DMS153 treated with DMSO at 0.1 percent for 48 hours (cell line): ENCODE results near the gene DLG2.

ENCODE experiments used
- DNase-seq: peaks from one replicate; lab custom pipeline; 2025; ENCODE audit not compliant: unreplicated experiment; lab: John Stamatoyannopoulos, UW

DLG2 gene

DNA sequence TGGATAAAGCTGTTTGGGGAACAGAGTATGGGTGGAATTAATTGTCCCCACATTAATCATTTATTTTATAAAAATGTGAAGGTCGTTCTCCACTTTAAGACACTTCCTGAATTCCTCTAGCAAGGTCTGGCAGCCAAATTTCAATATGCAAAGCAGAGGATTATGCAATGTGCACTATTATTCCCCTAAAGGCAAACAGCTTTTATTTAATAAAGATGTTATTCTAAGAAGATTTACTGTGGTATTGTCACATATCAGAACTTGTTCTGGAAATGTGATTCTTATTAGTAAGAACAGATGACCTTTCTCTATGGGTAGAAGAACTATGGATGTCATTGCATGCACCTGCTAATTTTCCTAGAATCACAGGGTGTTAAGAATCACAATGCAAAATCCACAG is 1212.2 kb downstream of the DLG2 start:
- no peak for DNase-seq

DNA sequence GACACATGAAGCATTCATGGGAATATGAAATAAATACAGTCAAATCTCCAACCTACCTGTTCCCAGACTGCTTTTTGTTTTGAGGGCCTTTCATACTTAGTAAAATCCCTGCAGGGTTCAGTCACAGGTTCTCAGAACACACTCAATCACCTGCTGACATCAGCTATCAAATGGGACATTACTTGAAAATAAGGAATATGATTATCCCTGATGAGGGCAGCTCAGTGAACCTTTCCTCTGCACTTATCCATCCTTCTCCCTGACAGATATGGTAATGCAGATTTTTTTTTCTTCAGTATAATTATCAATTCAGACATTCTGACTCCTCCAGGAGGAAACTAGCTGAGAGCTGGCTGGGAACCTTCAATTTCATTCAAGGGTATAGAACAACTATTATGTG is 1213.6 kb downstream of the DLG2 start:
- DNase-seq = no peak

GRCh38 chr11:84412862-84413261 is 1214.3 kb downstream of the DLG2 start:
- DNase-seq = no peak

- DNase-seq = no peak
Observed at GRCh38 chr11:84408946-84409411, 1218.2 kb downstream of the DLG2 start.

GRCh38 chr11:84407091-84407490 is 1220.1 kb downstream of the DLG2 start:
- no peak for DNase-seq

DNA sequence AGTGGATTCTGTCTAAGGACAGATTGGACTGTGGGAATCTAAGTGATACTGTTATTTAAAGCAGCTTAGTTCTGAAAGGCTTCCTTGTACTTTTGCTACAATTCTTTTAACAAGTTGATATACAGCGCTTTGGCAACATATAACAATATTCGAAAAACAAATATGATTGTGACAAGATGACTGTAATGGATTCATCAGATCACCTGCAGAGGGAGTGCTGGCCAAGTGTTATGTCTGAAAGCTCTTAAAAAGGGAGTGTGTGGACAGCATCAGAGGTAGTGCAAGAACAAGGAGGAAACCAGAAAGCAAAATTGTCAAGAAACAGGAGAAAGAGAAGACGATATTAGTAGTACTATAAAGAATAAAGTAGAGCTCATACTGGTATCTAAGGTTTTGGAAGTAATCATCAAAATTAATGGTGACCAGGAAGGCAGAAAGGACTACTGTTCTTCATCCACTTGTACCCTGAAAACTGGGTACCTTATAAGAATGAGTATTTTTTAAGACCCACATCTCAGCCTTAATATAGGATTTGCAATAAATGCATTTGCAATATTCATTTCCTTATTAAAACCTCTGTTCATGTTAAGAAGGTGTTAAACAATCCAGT is 1229.0 kb downstream of the DLG2 start:
- peak; percentile 20 for DNase-seq

- no peak for DNase-seq
Observed at GRCh38 chr11:84396521-84396920, 1230.6 kb downstream of the DLG2 start.

DNA sequence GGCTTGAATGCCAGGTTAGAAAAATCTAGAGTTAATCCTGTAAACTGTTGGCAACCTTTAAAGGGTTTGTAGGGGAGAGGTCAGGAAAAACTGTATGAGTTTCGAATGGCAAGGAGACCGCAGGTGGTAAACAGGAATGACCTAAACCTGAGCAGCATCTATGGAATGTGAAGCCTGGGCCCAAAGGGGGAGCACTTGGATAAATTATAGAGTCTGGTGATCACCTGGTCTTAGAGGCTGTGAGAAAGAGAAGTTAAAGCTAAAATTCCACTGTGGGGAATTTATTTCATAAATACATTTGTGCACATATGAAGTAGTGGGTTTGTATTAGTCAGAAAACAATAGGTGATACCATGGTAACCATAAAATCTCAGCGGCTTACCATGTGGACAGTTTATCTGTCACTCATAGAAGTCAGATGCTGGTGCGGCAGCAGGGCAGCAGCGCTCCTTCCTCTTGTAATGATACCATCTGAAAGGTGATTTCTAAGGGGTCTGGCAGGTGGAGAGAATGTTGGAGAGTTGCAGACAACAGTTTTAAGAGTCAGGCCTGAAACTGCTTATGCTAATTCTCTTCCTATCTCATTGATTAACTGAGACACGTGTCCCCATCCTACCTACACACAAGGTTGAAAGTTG is 1236.6 kb downstream of the DLG2 start:
- no peak for DNase-seq

DNA sequence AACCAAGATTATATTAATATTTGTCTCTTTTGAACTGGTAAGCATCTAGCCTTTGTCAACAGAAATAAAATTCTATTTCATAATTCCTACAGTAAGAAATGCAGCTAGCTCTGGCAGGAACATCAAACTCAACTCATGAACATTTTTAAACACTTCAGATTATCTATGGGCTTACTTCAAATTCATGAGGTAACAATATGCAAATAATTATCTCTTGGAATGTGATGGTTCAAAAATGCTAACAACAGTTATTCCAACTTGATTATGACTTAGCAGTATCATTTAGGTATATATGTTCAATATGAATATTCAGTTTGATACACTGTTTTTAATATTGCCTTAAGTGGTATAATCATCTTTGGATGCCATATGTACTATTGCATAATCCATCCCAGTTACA is 1237.4 kb downstream of the DLG2 start:
- DNase-seq = no peak

- DNase-seq = peak; percentile 36
Observed at GRCh38 chr11:84384731-84385130, 1242.4 kb downstream of the DLG2 start.

DNA sequence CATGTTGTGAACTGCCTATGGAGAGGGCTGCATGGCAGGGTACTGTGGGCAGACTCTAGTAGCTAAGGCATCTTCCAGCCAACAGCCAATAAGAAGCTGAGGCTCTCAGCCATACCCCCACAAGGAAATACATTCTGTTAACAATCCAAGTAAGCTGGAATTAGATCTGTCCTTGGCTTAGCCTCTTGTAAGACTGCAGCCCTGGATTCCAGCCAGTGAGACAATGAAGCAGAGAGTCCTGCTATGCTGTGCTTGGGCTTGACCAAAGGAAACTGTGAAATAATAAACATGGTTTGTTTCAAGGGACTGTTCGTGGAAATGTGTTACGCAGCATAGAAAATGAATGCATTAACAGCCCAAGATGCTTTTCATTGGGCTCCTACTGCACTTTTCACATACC is 1243.6 kb downstream of the DLG2 start:
- no peak for DNase-seq

GRCh38 chr11:84381666-84382065 is 1245.5 kb downstream of the DLG2 start:
- DNase-seq = no peak

DNA sequence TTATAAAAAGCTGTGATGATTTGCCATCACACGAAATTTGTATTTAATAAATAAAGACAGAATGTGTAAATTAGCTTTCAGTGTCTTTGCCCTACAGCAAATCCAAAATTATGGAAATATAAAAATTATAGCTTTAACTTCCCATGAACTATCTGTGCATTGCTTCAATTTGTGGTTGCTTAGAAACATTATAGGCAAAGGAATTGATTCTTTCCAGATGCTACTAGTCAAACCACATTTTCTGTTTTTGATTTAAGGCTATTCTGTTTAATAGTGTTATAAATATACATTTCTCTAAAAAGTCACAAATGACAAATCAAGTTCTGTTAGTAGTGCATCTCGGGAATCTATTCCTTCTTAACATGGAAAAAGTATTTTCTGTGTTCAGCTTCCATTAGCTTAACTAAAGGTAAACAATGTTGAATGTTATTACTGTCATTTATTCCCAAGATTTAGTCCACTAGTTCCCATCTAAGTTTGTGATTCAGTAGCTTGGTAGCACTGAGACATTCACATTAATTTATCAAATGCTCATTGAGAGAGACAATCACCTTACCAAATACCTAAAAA is 1254.7 kb downstream of the DLG2 start:
- DNase-seq = no peak

DNA sequence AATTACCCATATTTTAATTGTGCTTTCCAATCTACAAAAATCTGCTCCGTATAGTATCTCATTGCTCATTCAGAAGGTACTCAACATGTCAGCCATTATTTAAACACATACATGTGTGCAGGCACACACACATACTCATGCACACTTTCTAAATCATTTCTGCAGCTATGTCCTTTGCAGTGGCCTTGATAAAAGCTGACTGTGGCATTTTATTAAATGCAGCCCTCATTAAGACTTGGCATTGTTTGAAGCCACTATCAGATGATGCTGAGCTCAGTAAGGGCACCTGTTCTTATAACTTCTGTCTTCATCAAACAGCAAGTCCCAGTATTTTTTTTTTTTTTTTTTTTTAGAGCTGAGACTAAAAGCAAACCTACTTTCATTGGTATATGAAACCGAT is 1269.1 kb downstream of the DLG2 start:
- no peak for DNase-seq

GRCh38 chr11:84355911-84356310 is 1271.2 kb downstream of the DLG2 start:
- no peak for DNase-seq

DNA sequence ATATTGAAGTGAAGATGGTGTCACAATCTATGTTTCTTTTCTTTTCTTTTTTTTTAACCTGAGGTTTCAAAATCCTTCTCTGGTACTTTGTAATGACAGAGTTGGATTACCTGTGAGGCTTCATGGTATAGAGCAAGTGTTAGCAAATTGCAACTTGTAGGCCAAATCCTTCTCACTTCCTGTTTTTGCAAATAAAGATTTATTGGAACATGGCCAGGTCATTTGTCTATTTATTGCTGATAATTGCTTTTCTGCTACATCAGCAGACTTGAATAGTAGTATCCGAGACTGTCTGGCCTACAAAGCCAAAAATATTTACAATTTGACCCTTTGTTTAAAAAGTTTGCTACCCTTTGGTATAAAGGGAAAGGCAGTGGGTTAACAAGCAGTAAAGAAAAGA is 1281.5 kb downstream of the DLG2 start:
- no peak for DNase-seq

- no peak for DNase-seq
Observed at GRCh38 chr11:84345027-84345426, 1282.1 kb downstream of the DLG2 start.

DNA sequence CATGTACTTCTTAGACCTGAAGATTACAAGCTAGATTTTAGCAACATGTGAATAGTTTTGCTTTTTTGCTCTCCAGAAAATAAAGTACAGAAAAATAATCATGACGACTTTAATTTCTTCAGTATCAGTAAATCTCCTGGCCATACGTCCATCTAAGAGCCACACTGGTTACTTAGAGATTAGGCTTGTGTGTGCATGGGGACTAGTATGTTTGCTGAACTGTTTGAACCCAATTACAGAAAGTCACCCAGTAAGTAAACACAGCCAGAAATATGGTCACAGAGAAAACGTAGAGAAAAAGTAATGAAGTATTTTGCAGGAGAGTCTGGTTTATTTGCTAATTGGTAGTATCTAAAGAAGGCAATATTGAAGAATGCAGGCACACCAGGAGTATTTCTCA is 1287.3 kb downstream of the DLG2 start:
- no peak for DNase-seq

GRCh38 chr11:84333221-84333620 is 1293.9 kb downstream of the DLG2 start:
- no peak for DNase-seq

GRCh38 chr11:84322211-84322610 is 1304.9 kb downstream of the DLG2 start:
- DNase-seq = no peak

DNA sequence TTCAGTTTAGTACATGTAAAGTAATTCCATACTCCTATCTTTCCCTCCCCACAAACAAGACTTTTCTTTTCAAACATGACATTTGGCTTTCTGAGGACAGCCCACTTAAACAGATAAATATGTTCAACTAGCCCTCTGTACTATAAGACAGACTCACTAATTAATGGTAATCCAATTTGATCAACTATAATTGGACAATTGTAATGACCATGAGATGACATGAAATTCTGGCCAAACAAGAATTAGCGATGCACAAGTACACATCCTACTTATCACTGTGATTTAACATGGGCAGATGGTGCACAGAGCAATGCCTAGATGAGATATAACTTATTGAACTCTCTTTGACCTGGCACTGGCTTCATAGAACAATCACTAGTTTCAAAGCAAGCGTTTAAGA is 1307.3 kb downstream of the DLG2 start:
- no peak for DNase-seq

DNA sequence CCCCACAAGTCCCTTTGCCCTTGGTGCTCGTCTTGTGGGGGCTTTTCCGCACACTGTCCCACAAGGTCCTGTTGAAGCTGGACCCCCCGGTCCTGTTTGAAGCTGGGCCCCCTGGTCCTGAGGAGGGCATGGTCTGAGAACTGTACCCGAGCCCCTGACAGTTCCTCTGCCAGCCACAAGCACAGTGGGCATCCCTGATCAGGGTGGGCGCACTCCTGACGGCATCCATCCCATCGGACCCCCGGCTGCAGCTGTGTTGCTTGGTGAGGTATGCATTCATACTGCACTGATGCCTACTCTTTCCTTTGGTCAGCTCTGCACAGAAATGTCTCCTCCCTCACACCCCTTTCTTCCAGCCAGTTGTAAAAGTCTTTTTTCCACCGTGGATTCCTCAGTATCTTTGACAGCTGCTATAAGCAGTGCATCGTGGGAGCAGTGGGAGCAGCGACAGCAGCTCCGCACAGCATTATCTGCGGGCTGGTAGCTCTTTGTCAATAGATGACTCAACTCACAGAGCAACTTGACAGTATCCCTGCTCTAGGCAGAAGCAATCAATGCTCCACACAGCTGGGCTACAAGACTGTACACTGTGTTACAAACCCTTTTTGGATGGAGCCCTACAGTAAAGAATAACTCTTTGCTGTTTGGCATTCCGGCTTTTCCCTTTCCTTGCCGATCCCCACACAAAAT is 1310.1 kb downstream of the DLG2 start:
- DNase-seq = no peak
